Activated CD4-positive, alpha-beta T cell treated with anti-CD3 and anti-CD28 coated beads for 36 hours (primary cell): Measurements from ENCODE around the gene SKIC8. TPM values are rescaled to one million over a fixed set of nuclear protein-coding genes. Genes with fewer than 3 reads are reported as not detected.

ENCODE experiments used
- ATAC-seq: fragments of 200-7000 bp; cut with Tn5 transposase; one replicate; pipeline ENCODE4 v1.10.0; 2021; ENCODE audit warnings: mild to moderate bottlenecking, moderate library complexity
- CTCF ChIA-PET: fragments of 350-600 bp; sonication (Branson Sonifier 250); formaldehyde crosslinking; loops from one replicate; lab custom pipeline; 2021; ENCODE audit warnings: antibody characterized with exemption; lab: Charles Lee
- POLR2A ChIA-PET: fragments of 350-600 bp; sonication (Branson Sonifier 250); formaldehyde crosslinking; loops from one replicate; lab custom pipeline; 2021; ENCODE audit warnings: antibody characterized with exemption, inconsistent platforms; lab: Charles Lee
- DNase-seq: peaks from one replicate; pipeline ENCODE4 v3.0.0-alpha.2; 2020
- H3K27ac Mint-ChIP-seq: one replicate; pipeline ENCODE4 v1.8.0; 2021; ENCODE audit warnings: mixed read lengths
- H3K27me3 Mint-ChIP-seq: one replicate; pipeline ENCODE4 v1.8.0; 2021; ENCODE audit warnings: mixed read lengths
- H3K36me3 Mint-ChIP-seq: one replicate; pipeline ENCODE4 v1.8.0; 2021; ENCODE audit warnings: low read depth, mixed read lengths
- H3K4me1 Mint-ChIP-seq: one replicate; pipeline ENCODE4 v1.8.0; 2021; ENCODE audit warnings: mixed read lengths
- H3K4me3 Mint-ChIP-seq: one replicate; pipeline ENCODE4 v1.8.0; 2021; ENCODE audit warnings: mild to moderate bottlenecking, moderate library complexity, mixed read lengths
- H3K9me3 Mint-ChIP-seq: one replicate; pipeline ENCODE4 v1.8.0; 2021; ENCODE audit warnings: low read depth, mixed read lengths
- intact Hi-C, 2 experiments: fragments of 100-400 bp; cut with DNase I in 1 of 2; cut with micrococcal nuclease in 1 of 2; formaldehyde crosslinking; loops; one replicate each; pipeline versions ENCODE4 v1.14.2 to v1.15.1; 2022 to 2024; cut with DNase I, micrococcal nuclease
- total RNA-seq, 2 experiments: library from RNA; stranded (reverse); gene quantifications; one replicate each; pipeline ENCODE4 v1.2.3, GENCODE V29; 2021

Gene SKIC8
- total RNA-seq, 2 experiments from 2014 or later = 39.2 to 52.6 TPM

DNA sequence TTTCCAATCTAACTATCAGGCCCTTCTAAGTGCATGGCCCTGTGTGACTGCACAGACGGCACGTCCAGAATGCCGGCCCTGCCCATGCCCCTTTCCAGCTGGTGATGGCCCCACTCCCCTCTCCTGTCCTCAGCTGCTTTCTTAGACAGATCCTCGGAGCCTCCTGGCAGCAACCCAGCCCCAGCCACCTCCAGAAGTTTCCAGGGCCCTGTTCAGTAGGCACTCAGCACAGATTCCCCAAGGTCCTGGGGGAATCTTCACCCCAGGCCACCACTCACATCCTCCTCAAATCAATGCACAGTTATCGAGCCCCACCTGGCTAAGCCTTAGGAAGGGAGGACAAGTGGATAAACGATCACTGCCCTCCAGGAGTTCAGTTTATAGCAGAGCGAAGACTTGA lies 39.4 kb upstream of the SKIC8 start:
- ATAC-seq = no peak
- POLR2A ChIA-PET = interaction anchor here (0.8 kb wide), 1 partner anchor 230 kb away, joined by 3 read pairs; no protein-coding TSS in a partner anchor
- no peaks in the 10 kb centered on the region for H3K9me3 Mint-ChIP-seq
- H3K27ac Mint-ChIP-seq = no peak overlapping the region
- CTCF ChIA-PET = interaction anchor here (0.7 kb wide), 1 partner anchor 9 kb away, joined by 4 read pairs; no protein-coding TSS in a partner anchor
- DNase-seq = no peak
- peaks cover 3% of the 10 kb centered on the region for H3K4me1 Mint-ChIP-seq
- H3K4me3 Mint-ChIP-seq = no peak overlapping the region
- no peaks in the 10 kb centered on the region for H3K36me3 Mint-ChIP-seq
- intact Hi-C loops = no loop called here
- H3K27me3 Mint-ChIP-seq = peaks cover 45% of the 10 kb centered on the region

DNA sequence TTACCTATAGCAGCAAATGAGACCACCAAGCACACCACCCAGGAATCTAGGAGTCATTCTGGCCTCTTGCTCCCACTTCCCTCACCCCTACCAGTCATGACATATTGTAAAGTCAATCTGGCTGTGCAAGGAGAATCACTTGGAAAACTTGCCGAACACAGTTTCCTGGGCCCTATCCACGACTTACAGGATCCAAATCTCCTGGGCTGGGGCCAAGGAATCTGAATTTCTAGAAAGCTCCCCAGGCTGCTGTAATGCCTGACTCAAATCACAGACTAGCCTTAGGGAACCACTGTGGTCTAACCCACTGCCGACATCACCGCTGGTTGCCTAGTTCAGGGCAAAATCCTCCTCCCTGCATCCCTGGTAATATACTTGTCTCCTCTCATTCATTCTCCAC lies 36.6 kb upstream of the SKIC8 start:
- no peaks in the 10 kb centered on the region for H3K9me3 Mint-ChIP-seq
- no peak overlapping the region for H3K4me3 Mint-ChIP-seq
- POLR2A ChIA-PET = no interaction called here
- DNase-seq = no peak
- H3K27me3 Mint-ChIP-seq = peaks cover 27% of the 10 kb centered on the region
- CTCF ChIA-PET = no interaction called here
- intact Hi-C loops = no loop called here
- no peak for ATAC-seq
- H3K36me3 Mint-ChIP-seq = no peaks in the 10 kb centered on the region
- peaks cover 3% of the 10 kb centered on the region for H3K4me1 Mint-ChIP-seq
- no peak overlapping the region for H3K27ac Mint-ChIP-seq

- H3K27ac Mint-ChIP-seq = no peak overlapping the region
- intact Hi-C loops = no loop called here
- ATAC-seq (no peak), DNase-seq (no peak)
- ChIA-PET POLR2A (no interaction called here), CTCF (no interaction called here)
- no peak overlapping the region for H3K4me3 Mint-ChIP-seq
- H3K4me1 Mint-ChIP-seq = no peaks in the 10 kb centered on the region
- H3K9me3 Mint-ChIP-seq = no peaks in the 10 kb centered on the region
- no peaks in the 10 kb centered on the region for H3K36me3 Mint-ChIP-seq
- H3K27me3 Mint-ChIP-seq = peaks cover 17% of the 10 kb centered on the region
These were observed 35.4 kb upstream of the SKIC8 start for GRCh38 chr15:78334845-78335244.

GRCh38 chr15:78329625-78330024 lies 30.2 kb upstream of the SKIC8 start:
- POLR2A ChIA-PET = interaction anchor here (0.6 kb wide), 1 partner anchor 15 kb away, joined by 3 read pairs; no protein-coding TSS in a partner anchor
- H3K4me1 Mint-ChIP-seq = no peaks in the 10 kb centered on the region

GRCh38 chr15:78327466-78327865 lies 28.1 kb upstream of the SKIC8 start:
- no peaks in the 10 kb centered on the region for H3K4me1 Mint-ChIP-seq
- ChIA-PET POLR2A (interaction anchor here (0.6 kb wide), 1 partner anchor 83 kb away, joined by 5 read pairs; no protein-coding TSS in a partner anchor), CTCF (interaction anchor here (0.6 to 1.3 kb wide), 2 partner anchors 10 to 87 kb away, joined by 3 to 4 read pairs; no protein-coding TSS in a partner anchor)

More at GRCh38 chr15:78329625-78330024, 30.2 kb upstream of the SKIC8 start:
- CTCF ChIA-PET = no interaction called here
- Mint-ChIP-seq H3K36me3 (no peaks in the 10 kb centered on the region), H3K27me3 (no peaks in the 10 kb centered on the region), H3K9me3 (no peaks in the 10 kb centered on the region), H3K4me3 (no peak overlapping the region), H3K27ac (no peak overlapping the region)
- peak; percentile 19 for DNase-seq
- intact Hi-C loops = no loop called here
- ATAC-seq = peak; percentile 71

GRCh38 chr15:78325092-78325843 lies 25.9 kb upstream of the SKIC8 start:
- H3K27me3 Mint-ChIP-seq = no peaks in the 10 kb centered on the region
- ATAC-seq = no peak
- ChIA-PET CTCF (interaction anchor here (0.6 kb wide), 1 partner anchor 18 kb away, joined by 3 read pairs; no protein-coding TSS in a partner anchor), POLR2A (no interaction called here)
- DNase-seq = no peak
- no peaks in the 10 kb centered on the region for H3K4me1 Mint-ChIP-seq
- H3K36me3 Mint-ChIP-seq = no peaks in the 10 kb centered on the region
- H3K27ac Mint-ChIP-seq = no peak overlapping the region
- intact Hi-C loops = no loop called here
- H3K4me3 Mint-ChIP-seq = no peak overlapping the region
- H3K9me3 Mint-ChIP-seq = no peaks in the 10 kb centered on the region

More at GRCh38 chr15:78327466-78327865, 28.1 kb upstream of the SKIC8 start:
- intact Hi-C loops = no loop called here
- ATAC-seq (no peak), DNase-seq (no peak)
- no peak overlapping the region for H3K4me3 Mint-ChIP-seq
- H3K27ac Mint-ChIP-seq = no peak overlapping the region
- no peaks in the 10 kb centered on the region for H3K36me3 Mint-ChIP-seq
- H3K27me3 Mint-ChIP-seq = no peaks in the 10 kb centered on the region
- no peaks in the 10 kb centered on the region for H3K9me3 Mint-ChIP-seq

GRCh38 chr15:78324144-78324543 lies 24.7 kb upstream of the SKIC8 start:
- ATAC-seq (no peak), DNase-seq (no peak)
- no peaks in the 10 kb centered on the region for H3K4me1 Mint-ChIP-seq
- H3K27ac Mint-ChIP-seq = no peak overlapping the region
- H3K36me3 Mint-ChIP-seq = no peaks in the 10 kb centered on the region
- H3K4me3 Mint-ChIP-seq = no peak overlapping the region
- CTCF ChIA-PET = no interaction called here
- no peaks in the 10 kb centered on the region for H3K9me3 Mint-ChIP-seq
- intact Hi-C loops = no loop called here
- H3K27me3 Mint-ChIP-seq = no peaks in the 10 kb centered on the region
- POLR2A ChIA-PET = no interaction called here

- CTCF ChIA-PET = no interaction called here
- no peak for DNase-seq
- Mint-ChIP-seq H3K27ac (no peak overlapping the region), H3K27me3 (no peaks in the 10 kb centered on the region), H3K9me3 (no peaks in the 10 kb centered on the region), H3K4me3 (no peak overlapping the region), H3K4me1 (no peaks in the 10 kb centered on the region), H3K36me3 (no peaks in the 10 kb centered on the region)
- POLR2A ChIA-PET = no interaction called here
- intact Hi-C loops = no loop called here
- ATAC-seq = no peak
These were observed 24.3 kb upstream of the SKIC8 start for GRCh38 chr15:78323693-78324092.

DNA sequence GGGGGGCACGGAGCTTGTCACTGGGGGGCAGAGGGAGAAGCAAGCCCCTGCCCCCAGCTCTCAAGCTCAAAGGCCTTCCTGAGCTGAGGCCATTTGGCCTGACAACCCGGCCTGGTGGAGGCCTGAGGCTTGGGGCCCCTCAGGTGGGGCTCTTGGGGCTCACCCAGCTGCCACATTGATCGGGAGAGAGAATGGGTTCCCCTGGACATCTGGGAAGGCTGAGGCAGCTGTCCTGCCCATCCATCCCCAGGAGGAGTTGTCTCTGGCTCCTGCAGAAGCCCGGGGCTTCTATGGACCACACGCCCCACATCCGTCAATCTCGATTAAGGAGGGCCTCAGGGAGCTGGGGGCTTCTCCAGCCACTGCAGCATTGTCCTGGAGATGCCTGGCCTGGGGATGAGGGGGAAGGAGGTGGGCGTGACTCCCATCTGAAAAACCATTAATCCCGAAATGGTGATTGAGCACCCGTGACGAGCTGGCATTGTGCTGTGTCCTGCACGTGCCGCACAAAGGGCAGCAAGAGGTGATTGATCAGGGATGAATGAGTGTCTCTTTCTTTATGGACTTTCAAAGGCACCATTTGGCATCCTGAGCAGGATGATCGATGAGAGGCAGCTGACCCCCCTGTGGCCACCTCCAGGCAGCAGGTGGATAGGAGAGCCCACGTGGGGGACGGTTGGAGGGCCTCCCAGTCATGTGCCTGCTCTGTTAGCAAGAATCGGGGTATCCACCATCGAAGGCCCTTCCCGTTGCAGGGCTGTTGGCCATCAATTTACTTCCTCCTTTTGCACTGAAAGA lies 23.5 kb upstream of the SKIC8 start:
- no peaks in the 10 kb centered on the region for H3K36me3 Mint-ChIP-seq
- POLR2A ChIA-PET = no interaction called here

GRCh38 chr15:78322243-78322642 lies 22.8 kb upstream of the SKIC8 start:
- POLR2A ChIA-PET = no interaction called here
- DNase-seq = no peak
- Mint-ChIP-seq H3K9me3 (no peaks in the 10 kb centered on the region), H3K27me3 (no peaks in the 10 kb centered on the region), H3K36me3 (no peaks in the 10 kb centered on the region), H3K4me1 (no peaks in the 10 kb centered on the region), H3K4me3 (no peak overlapping the region), H3K27ac (no peak overlapping the region)
- no peak for ATAC-seq
- intact Hi-C loops = no loop called here
- CTCF ChIA-PET = interaction anchor here (0.7 kb wide), 1 partner anchor 25 kb away, joined by 3 read pairs; no protein-coding TSS in a partner anchor

More for the DNA sequence above, 23.5 kb upstream of the SKIC8 start:
- Mint-ChIP-seq H3K27ac (no peak overlapping the region), H3K27me3 (no peaks in the 10 kb centered on the region), H3K4me1 (no peaks in the 10 kb centered on the region), H3K4me3 (no peak overlapping the region), H3K9me3 (no peaks in the 10 kb centered on the region)
- DNase-seq = no peak
- no peak for ATAC-seq
- CTCF ChIA-PET = no interaction called here
- intact Hi-C loops = no loop called here

GRCh38 chr15:78321786-78322185 lies 22.4 kb upstream of the SKIC8 start:
- no peak for DNase-seq
- no peaks in the 10 kb centered on the region for H3K4me1 Mint-ChIP-seq
- no peak for ATAC-seq
- POLR2A ChIA-PET = no interaction called here
- H3K4me3 Mint-ChIP-seq = no peak overlapping the region
- no peaks in the 10 kb centered on the region for H3K36me3 Mint-ChIP-seq
- intact Hi-C loops = no loop called here
- H3K27ac Mint-ChIP-seq = no peak overlapping the region
- CTCF ChIA-PET = interaction anchor here (0.7 to 1.1 kb wide), 2 partner anchors 11 to 25 kb away, joined by 3 to 4 read pairs; no protein-coding TSS in a partner anchor
- H3K27me3 Mint-ChIP-seq = no peaks in the 10 kb centered on the region
- H3K9me3 Mint-ChIP-seq = no peaks in the 10 kb centered on the region
